Skin of body (tissue), 2 donors: Measurements from ENCODE around the gene TAF7. TPM values are rescaled to one million over a fixed set of nuclear protein-coding genes. Genes with fewer than 3 reads are reported as not detected.
"Not testable (repeated sequence)": the region's sequence is repeated elsewhere in the genome, so short reads cannot be mapped to it uniquely, and the experiment has no call there.

Source experiments
- DNase-seq: peaks from one replicate; lab custom pipeline; 2025; lab: John Stamatoyannopoulos, UW
- total RNA-seq: library from RNA; depleted of rRNA; stranded (reverse); fragments of >200 nt; gene quantifications from one replicate; pipeline ENCODE4 v1.2.3, GENCODE V29; 2014

Gene TAF7
- 88.8 TPM for total RNA-seq

- DNase-seq, result peak; percentile 91
Measured at GRCh38 chr5:141320225-141321169, at the start of gene TAF7. TSS of gene TAF7 (minus strand) at chr5:141320784. CDS start at chr5:141320044, 740 bp downstream.

GRCh38 chr5:141366016-141366896 lies 45.7 kb upstream of the TAF7 start:
- no peak for DNase-seq

- no peak for DNase-seq
Measured at GRCh38 chr5:141363952-141364660, 43.5 kb upstream of the TAF7 start, which contains the start of gene PCDHGA5. TSS of gene PCDHGA5 (plus strand) at chr5:141364162. CDS start at chr5:141364331, 169 bp downstream.

GRCh38 chr5:141362719-141363118 lies 42.1 kb upstream of the TAF7 start:
- no peak for DNase-seq

- no peak for DNase-seq
Measured at GRCh38 chr5:141360685-141361084, 40.1 kb upstream of the TAF7 start.

- DNase-seq, result no peak
Measured at GRCh38 chr5:141359790-141360426, 39.3 kb upstream of the TAF7 start, which contains the start of gene PCDHGB2. TSS of gene PCDHGB2 (plus strand) at chr5:141359994. CDS start at chr5:141360136, 142 bp downstream.

GRCh38 chr5:141356950-141357349 lies 36.4 kb upstream of the TAF7 start:
- no peak for DNase-seq

GRCh38 chr5:141356133-141356532 lies 35.5 kb upstream of the TAF7 start:
- DNase-seq, result no peak

GRCh38 chr5:141355641-141356040 lies 35.1 kb upstream of the TAF7 start:
- no peak for DNase-seq

GRCh38 chr5:141354900-141355469 lies 34.4 kb upstream of the TAF7 start, which contains the start of gene PCDHGA4:
TSS of gene PCDHGA4 (plus strand) at chr5:141355021. CDS start at chr5:141355108, 87 bp downstream.
- no peak for DNase-seq

GRCh38 chr5:141351591-141351990 lies 31.0 kb upstream of the TAF7 start:
- no peak for DNase-seq

- DNase-seq, result no peak
Measured at GRCh38 chr5:141349917-141350619, 29.5 kb upstream of the TAF7 start, which contains the start of gene PCDHGB1. TSS of gene PCDHGB1 (plus strand) at chr5:141350099. CDS start at chr5:141350261, 162 bp downstream.

GRCh38 chr5:141346017-141346416 lies 25.4 kb upstream of the TAF7 start:
- DNase-seq, result not testable (repeated sequence)

- no peak for DNase-seq
Measured at GRCh38 chr5:141345327-141345726, 24.7 kb upstream of the TAF7 start.

GRCh38 chr5:141343953-141344463 lies 23.4 kb upstream of the TAF7 start:
- DNase-seq, result no peak

GRCh38 chr5:141343242-141343952 lies 22.8 kb upstream of the TAF7 start, which contains the start of gene PCDHGA3:
TSS of gene PCDHGA3 (plus strand) at chr5:141343829. CDS start at chr5:141344034, 205 bp downstream.
- DNase-seq, result no peak

- DNase-seq, result no peak
Measured at GRCh38 chr5:141342773-141343172, 22.2 kb upstream of the TAF7 start.

- not testable (repeated sequence) for DNase-seq
Measured at GRCh38 chr5:141340781-141341354, 20.3 kb upstream of the TAF7 start.
